ENCODE results near the gene LRRC45.

DNA sequence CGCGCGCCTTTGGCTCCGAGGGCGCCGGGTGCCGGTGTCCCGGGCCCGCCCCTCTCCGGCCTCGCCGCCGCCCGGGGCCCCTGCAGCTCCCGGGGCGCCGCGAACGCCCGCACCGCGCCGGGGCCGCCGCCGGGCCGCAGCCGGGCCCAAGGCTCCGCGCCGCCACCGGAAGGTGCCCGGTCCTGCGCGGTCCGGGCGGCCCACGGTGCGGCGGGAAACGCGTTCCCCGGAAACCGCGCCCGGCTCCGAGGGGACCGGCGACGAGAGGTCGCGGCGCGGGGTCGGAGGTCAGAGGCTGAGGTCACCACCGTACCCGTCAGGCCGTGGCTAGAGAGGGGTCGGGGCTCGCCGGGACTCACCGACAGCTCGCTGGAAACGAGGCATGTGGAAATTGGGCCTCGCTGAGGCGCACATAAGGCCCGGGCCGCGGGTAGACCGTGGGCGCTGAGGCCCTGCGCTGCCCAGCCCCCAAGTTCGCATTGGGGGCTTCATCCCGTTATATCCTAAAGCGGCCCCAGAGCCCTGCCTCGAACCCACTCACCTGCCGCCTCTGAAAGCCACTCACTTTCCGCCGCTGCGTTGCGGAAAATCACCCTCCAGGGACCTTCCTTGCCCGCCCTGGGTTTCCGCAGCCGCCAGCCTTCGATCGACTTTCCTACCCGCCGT, 42.7 kb downstream of the LRRC45 start, which contains the start of gene DUS1L:
- TF ChIP-seq CTCF (conservative IDR thresholded peaks at IDR 0.05) (no peak), EZH2 (IDR thresholded peaks at IDR 0.05; ENCODE audit: low read depth) (no peak)
